IMR-90 (cell line): ENCODE measurements around the gene KIF15. TPM values are rescaled to one million over a fixed set of nuclear protein-coding genes. Genes with fewer than 3 reads are reported as not detected.

Experiments used
- ATAC-seq: fragments of 200-7000 bp; cut with Tn5 transposase; 2 replicates; pipeline ENCODE4 v1.9.1; 2020; ENCODE audit warnings: low read depth, mild to moderate bottlenecking, moderate library complexity
- BruUV-seq: library from RNA; stranded (reverse); fragments of 400-500 nt; replicated peaks from 2 replicates; lab custom pipeline; 2021; lab: Mats Ljungman, UMichigan
- CTCF ChIA-PET: fragments of 300-600 bp; formaldehyde crosslinking; extraction: SDS; loops from one replicate; lab custom pipeline; 2021; ENCODE audit warnings: antibody characterized with exemption; lab: Yijun Ruan, JAX
- POLR2A ChIA-PET: fragments of 300-600 bp; sonication (Branson Sonifier 250); formaldehyde crosslinking; loops from one replicate; lab custom pipeline; 2022; ENCODE audit warnings: antibody characterized with exemption; ENCODE audit not compliant: unreplicated experiment; lab: Charles Lee
- DNase-seq: peaks from one replicate; pipeline ENCODE4 v3.0.0; 2013
- H2AFZ ChIP-seq: replicated peaks from 2 replicates; pipeline ENCODE3; 2013; ENCODE audit warnings: low read length, mild to moderate bottlenecking; ENCODE audit not compliant: poor library complexity
- H2AK5ac ChIP-seq: 2 replicates; pipeline ENCODE4 v1.6.1; 2013; ENCODE audit warnings: low read depth, low read length, inconsistent platforms
- H2AK9ac ChIP-seq: replicated peaks from 2 replicates; pipeline ENCODE3; 2013; ENCODE audit warnings: mild to moderate bottlenecking, low read depth, low read length, moderate library complexity; ENCODE audit not compliant: poor library complexity
- H2BK120ac ChIP-seq: 2 replicates; pipeline ENCODE4 v1.6.1; 2013; ENCODE audit warnings: low read depth, low read length, inconsistent platforms
- H2BK15ac ChIP-seq: 3 replicates; pipeline ENCODE4 v1.6.1; 2013; ENCODE audit warnings: low read depth, low read length, inconsistent platforms
- H2BK20ac ChIP-seq: 2 replicates; pipeline ENCODE4 v1.6.1; 2013; ENCODE audit warnings: low read depth, mild to moderate bottlenecking, inconsistent platforms, low read length, moderate library complexity
- H2BK5ac ChIP-seq: 2 replicates; pipeline ENCODE4 v1.6.1; 2013; ENCODE audit warnings: mild to moderate bottlenecking, low read depth, low read length, inconsistent platforms; ENCODE audit not compliant: poor library complexity, severe bottlenecking
- H3K14ac ChIP-seq: replicated peaks from 2 replicates; pipeline ENCODE4 v1.6.1; 2013; ENCODE audit warnings: low read depth, low read length, inconsistent platforms
- H3K18ac ChIP-seq: 2 replicates; pipeline ENCODE4 v1.6.1; 2013; ENCODE audit warnings: low read depth, low read length, control low read depth
- H3K23ac ChIP-seq: 2 replicates; pipeline ENCODE4 v1.6.1; 2013; ENCODE audit warnings: low read depth, low read length, inconsistent platforms
- H3K27ac ChIP-seq: 2 replicates; pipeline ENCODE4 v1.5.1; 2013; ENCODE audit warnings: mild to moderate bottlenecking, control low read depth, low read length; ENCODE audit not compliant: insufficient read depth
- H3K27me3 ChIP-seq: 2 replicates; pipeline ENCODE4 v1.6.1; 2013; ENCODE audit warnings: low read length; ENCODE audit not compliant: control insufficient read depth, insufficient read depth
- H3K36me3 ChIP-seq: 2 replicates; pipeline ENCODE4 v1.6.1; 2013; ENCODE audit warnings: low read length, mixed read lengths; ENCODE audit not compliant: control insufficient read depth, insufficient read depth
- H3K4ac ChIP-seq: 2 replicates; pipeline ENCODE4 v1.6.1; 2013; ENCODE audit warnings: low read depth, low read length, inconsistent platforms
- H3K4me1 ChIP-seq: 2 replicates; pipeline ENCODE4 v1.6.1; 2013; ENCODE audit warnings: low read length, mixed read lengths; ENCODE audit not compliant: control insufficient read depth, insufficient read depth
- H3K4me2 ChIP-seq: 2 replicates; pipeline ENCODE4 v1.6.1; 2013; ENCODE audit warnings: low read depth, mild to moderate bottlenecking, control low read depth, low read length, moderate library complexity
- H3K4me3 ChIP-seq: 2 replicates; pipeline ENCODE4 v1.5.1; 2013; ENCODE audit warnings: low read depth, mild to moderate bottlenecking, control low read depth, low read length, moderate library complexity; ENCODE audit not compliant: insufficient read depth
- H3K56ac ChIP-seq: 2 replicates; pipeline ENCODE4 v1.6.1; 2013; ENCODE audit warnings: low read length, inconsistent platforms; ENCODE audit not compliant: insufficient read depth; ENCODE audit errors: extremely low read depth
- H3K79me1 ChIP-seq, 2 experiments: 2 replicates each; pipeline ENCODE4 v1.6.1; 2013; ENCODE audit warnings: low read length in 2 of 2, inconsistent platforms in 1 of 2, low read depth in 1 of 2
- H3K9ac ChIP-seq: 2 replicates; pipeline ENCODE4 v1.6.1; 2013; ENCODE audit warnings: low read depth, low read length, control low read depth
- H3K9me1 ChIP-seq: 2 replicates; pipeline ENCODE4 v1.6.1; 2013; ENCODE audit warnings: low read length, inconsistent platforms; ENCODE audit not compliant: insufficient read depth
- H3K9me3 ChIP-seq: 2 replicates; pipeline ENCODE4 v1.6.1; 2013; ENCODE audit warnings: low read length; ENCODE audit not compliant: control insufficient read depth, insufficient read depth
- H4K20me1 ChIP-seq: 2 replicates; pipeline ENCODE4 v1.6.1; 2013; ENCODE audit warnings: low read length, inconsistent platforms; ENCODE audit not compliant: insufficient read depth
- H4K5ac ChIP-seq: 2 replicates; pipeline ENCODE4 v1.6.1; 2013; ENCODE audit warnings: mild to moderate bottlenecking, low read depth, low read length, control low read depth
- H4K8ac ChIP-seq, 2 experiments: 2 replicates each; pipeline ENCODE4 v1.6.1; 2013; ENCODE audit warnings: low read depth in 2 of 2, low read length in 2 of 2, control low read depth in 1 of 2, inconsistent platforms in 1 of 2
- H4K91ac ChIP-seq: 2 replicates; pipeline ENCODE4 v1.6.1; 2013; ENCODE audit warnings: low read depth, low read length, inconsistent platforms; ENCODE audit not compliant: insufficient read depth
- BHLHE40 ChIP-seq: fragments of 150-350 bp; IDR thresholded peaks from 2 replicates; pipeline ENCODE4 v1.6.1; 2016; ENCODE audit warnings: mild to moderate bottlenecking, low read depth, low read length
- CEBPB ChIP-seq: IDR thresholded peaks from 2 replicates; pipeline ENCODE4 v1.6.1; 2012; ENCODE audit warnings: low read depth, low read length, improper control_type of control experiment
- CHD1 ChIP-seq: IDR thresholded peaks from 2 replicates; pipeline ENCODE4 v1.6.1; 2012; ENCODE audit warnings: low read depth, low read length, improper control_type of control experiment
- FOS ChIP-seq: fragments of 150-350 bp; IDR thresholded peaks from 2 replicates; pipeline ENCODE4 v1.6.1; 2016; ENCODE audit warnings: low read depth, low read length
- MAFK ChIP-seq: IDR thresholded peaks from 2 replicates; pipeline ENCODE4 v1.6.1; 2012; ENCODE audit warnings: low read depth, low read length, improper control_type of control experiment
- MAZ ChIP-seq: IDR thresholded peaks from 2 replicates; pipeline ENCODE4 v1.6.1; 2012; ENCODE audit warnings: low read depth, mild to moderate bottlenecking, low read length, improper control_type of control experiment, moderate library complexity, borderline replicate concordance
- MXI1 ChIP-seq: IDR thresholded peaks from 2 replicates; pipeline ENCODE4 v1.6.1; 2012; ENCODE audit warnings: low read depth, mild to moderate bottlenecking, low read length, moderate library complexity, borderline replicate concordance
- NFE2L2 ChIP-seq: fragments of 150-350 bp; IDR thresholded peaks from 2 replicates; pipeline ENCODE4 v1.6.1; 2016; ENCODE audit warnings: low read depth, mild to moderate bottlenecking, low read length
- POLR2A ChIP-seq: IDR thresholded peaks from 2 replicates; pipeline ENCODE4 v1.6.1; 2012; ENCODE audit warnings: mild to moderate bottlenecking, low read depth, low read length
- RAD21 ChIP-seq: IDR thresholded peaks from 2 replicates; pipeline ENCODE4 v1.6.1; 2012; ENCODE audit warnings: low read length, improper control_type of control experiment
- RCOR1 ChIP-seq: IDR thresholded peaks from 2 replicates; pipeline ENCODE4 v1.6.1; 2012; ENCODE audit warnings: mild to moderate bottlenecking, low read length, improper control_type of control experiment; ENCODE audit not compliant: insufficient replicate concordance
- RFX5 ChIP-seq: IDR thresholded peaks from 2 replicates; pipeline ENCODE4 v1.8.0; 2012; ENCODE audit warnings: low read depth, mild to moderate bottlenecking, low read length, moderate library complexity
- SMC3 ChIP-seq: fragments of 150-350 bp; IDR thresholded peaks from 2 replicates; pipeline ENCODE4 v1.6.1; 2016; ENCODE audit warnings: low read depth, mild to moderate bottlenecking, antibody characterized with exemption, low read length, moderate library complexity
- WGBS, 2 experiments: methylation state at CpG; one replicate each; pipeline versions ENCODE4 v1.1.5 to v1.1.7; 2013; ENCODE audit warnings: missing lambda C conversion rate in 2 of 2; ENCODE audit not compliant: insufficient read length in 1 of 2; ENCODE audit errors: extremely low coverage in 2 of 2; 5-methylcytosine and 5-hydroxymethylcytosine counted together
- dilution Hi-C: fragments of 300-500 bp; cut with HindIII; formaldehyde crosslinking; loops from one replicate; pipeline ENCODE4 v1.14.3; 2018; ENCODE audit warnings: low sequenced_read_pairs; ENCODE audit not compliant: unreplicated experiment
- in situ Hi-C: fragments of 300-500 bp; cut with MboI; formaldehyde crosslinking; loops from 3 replicates; pipeline ENCODE4 v1.14.3; 2019; ENCODE audit warnings: low sequenced_read_pairs, inconsistent platforms, mixed read lengths
- intact Hi-C: fragments of 100-400 bp; cut with micrococcal nuclease; formaldehyde crosslinking; loops from 2 replicates; pipeline ENCODE4 v1.10.0; 2022
- polyA plus RNA-seq, 3 experiments: library from polyadenylated mRNA; depleted of rRNA; stranded (reverse); fragments of >200 nt; gene quantifications; 2 replicates each; pipeline ENCODE4 v1.2.3, GENCODE V29; 2012; ENCODE audit warnings: low replicate concordance in 1 of 3
- total RNA-seq: library from RNA; depleted of rRNA; stranded (reverse); fragments of >200 nt; gene quantifications from 2 replicates; pipeline ENCODE4 v1.2.3, GENCODE V29; 2012
- TF ChIP-seq, protein P1 (sequence below): fragments of 150-350 bp; IDR thresholded peaks from 2 replicates; pipeline ENCODE4 v1.6.1; 2017; ENCODE audit warnings: mild to moderate bottlenecking, antibody characterized with exemption, low read length, low read depth
- TF ChIP-seq, protein P2 (sequence below): fragments of 150-350 bp; IDR thresholded peaks from 2 replicates; pipeline ENCODE4 v1.6.1; 2016; ENCODE audit warnings: low read depth, mild to moderate bottlenecking, low read length, moderate library complexity, borderline replicate concordance
- TF ChIP-seq, protein P3 (sequence below): conservative IDR thresholded peaks from 2 replicates; pipeline ENCODE4 v1.5.1; 2012; ENCODE audit warnings: mild to moderate bottlenecking, low read depth, low read length, improper control_type of control experiment

The KIF15 gene
- total and polyA plus RNA-seq, 2 of the 4 experiments (the other 2 are of a cell fraction) = 3.7 to 8.4 TPM

DNA sequence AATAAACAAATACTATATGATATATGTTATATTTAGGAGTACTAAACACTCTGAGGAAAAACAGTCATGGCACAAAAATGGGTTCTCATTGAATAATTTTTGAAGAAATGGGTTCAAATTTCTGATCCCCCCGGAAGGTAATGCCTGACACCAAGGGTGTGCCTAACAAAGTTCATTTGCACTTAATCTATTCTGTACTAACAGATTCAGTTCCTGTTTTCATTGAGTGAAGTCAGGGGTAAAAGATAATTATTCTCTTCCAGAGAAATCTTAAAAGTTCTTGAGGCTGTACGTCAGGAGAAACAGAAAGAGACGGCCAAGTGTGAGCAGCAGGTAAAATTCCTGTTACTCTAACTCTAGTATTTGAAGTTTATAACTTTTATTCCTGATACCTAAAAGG is 65.6 kb downstream of the KIF15 start:
- no peak overlapping the region for H4K5ac ChIP-seq
- no peak overlapping the region for H2BK20ac ChIP-seq
- dilution Hi-C loops = no loop called here
- no peaks in the 10 kb centered on the region for H3K27me3 ChIP-seq
- H2AK9ac ChIP-seq = no peak overlapping the region
- no peak overlapping the region for H3K4me3 ChIP-seq
- no peak for DNase-seq
- intact Hi-C loops = no loop called here
- H3K56ac ChIP-seq = no peak overlapping the region
- no peak overlapping the region for H3K18ac ChIP-seq
- H3K9ac ChIP-seq = no peak overlapping the region
- BruUV-seq = no TSS peak
- no peak overlapping the region for H3K23ac ChIP-seq
- ChIA-PET CTCF (interaction anchor here (0.7 kb wide), 1 partner anchor 12 kb away, joined by 3 read pairs; no protein-coding TSS in a partner anchor), POLR2A (no interaction called here)
- H2AFZ ChIP-seq = no peak overlapping the region
- in situ Hi-C loops = no loop called here
- H3K9me3 ChIP-seq = no peaks in the 10 kb centered on the region
- H3K4me2 ChIP-seq = no peak overlapping the region
- no peak for ATAC-seq
- no peak overlapping the region for H4K8ac ChIP-seq
- H3K79me1 ChIP-seq = peaks cover 6 to 7% of the 10 kb centered on the region in 2 experiments; a peak in 2 of 4 replicates
- peaks cover 2% of the 10 kb centered on the region for H3K4me1 ChIP-seq
- H2BK15ac ChIP-seq = no peak overlapping the region
- peaks cover 5% of the 10 kb centered on the region for H3K36me3 ChIP-seq
- H2BK120ac ChIP-seq = no peak overlapping the region
- no peak overlapping the region for H3K27ac ChIP-seq
- no peak overlapping the region for H3K4ac ChIP-seq
- 0 out of 2 replicates have a peak, but pooled peaks cover 2% of the 10 kb centered on the region for H3K9me1 ChIP-seq
- WGBS, 2 experiments = no CpG with 5 or more reads among the region's 3 CpGs
- H4K20me1 ChIP-seq = no peaks in the 10 kb centered on the region
- no peak overlapping the region for H2BK5ac ChIP-seq
- H3K14ac ChIP-seq = no peak overlapping the region
- H4K91ac ChIP-seq = no peak overlapping the region
- H2AK5ac ChIP-seq = no peak overlapping the region
- TF ChIP-seq BHLHE40 (no peak), CHD1 (no peak), FOS (no peak), SMC3 (no peak), MXI1 (no peak), POLR2A (no peak), NFE2L2 (no peak), MAFK (no peak), RFX5 (no peak), RCOR1 (no peak), RAD21 (no peak), CEBPB (no peak), MAZ (no peak)
- TF ChIP-seq, protein P1, sequence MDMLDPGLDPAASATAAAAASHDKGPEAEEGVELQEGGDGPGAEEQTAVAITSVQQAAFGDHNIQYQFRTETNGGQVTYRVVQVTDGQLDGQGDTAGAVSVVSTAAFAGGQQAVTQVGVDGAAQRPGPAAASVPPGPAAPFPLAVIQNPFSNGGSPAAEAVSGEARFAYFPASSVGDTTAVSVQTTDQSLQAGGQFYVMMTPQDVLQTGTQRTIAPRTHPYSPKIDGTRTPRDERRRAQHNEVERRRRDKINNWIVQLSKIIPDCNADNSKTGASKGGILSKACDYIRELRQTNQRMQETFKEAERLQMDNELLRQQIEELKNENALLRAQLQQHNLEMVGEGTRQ = no peak
- TF ChIP-seq, protein P2, sequence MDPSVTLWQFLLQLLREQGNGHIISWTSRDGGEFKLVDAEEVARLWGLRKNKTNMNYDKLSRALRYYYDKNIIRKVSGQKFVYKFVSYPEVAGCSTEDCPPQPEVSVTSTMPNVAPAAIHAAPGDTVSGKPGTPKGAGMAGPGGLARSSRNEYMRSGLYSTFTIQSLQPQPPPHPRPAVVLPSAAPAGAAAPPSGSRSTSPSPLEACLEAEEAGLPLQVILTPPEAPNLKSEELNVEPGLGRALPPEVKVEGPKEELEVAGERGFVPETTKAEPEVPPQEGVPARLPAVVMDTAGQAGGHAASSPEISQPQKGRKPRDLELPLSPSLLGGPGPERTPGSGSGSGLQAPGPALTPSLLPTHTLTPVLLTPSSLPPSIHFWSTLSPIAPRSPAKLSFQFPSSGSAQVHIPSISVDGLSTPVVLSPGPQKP = no peak
- TF ChIP-seq, protein P3, sequence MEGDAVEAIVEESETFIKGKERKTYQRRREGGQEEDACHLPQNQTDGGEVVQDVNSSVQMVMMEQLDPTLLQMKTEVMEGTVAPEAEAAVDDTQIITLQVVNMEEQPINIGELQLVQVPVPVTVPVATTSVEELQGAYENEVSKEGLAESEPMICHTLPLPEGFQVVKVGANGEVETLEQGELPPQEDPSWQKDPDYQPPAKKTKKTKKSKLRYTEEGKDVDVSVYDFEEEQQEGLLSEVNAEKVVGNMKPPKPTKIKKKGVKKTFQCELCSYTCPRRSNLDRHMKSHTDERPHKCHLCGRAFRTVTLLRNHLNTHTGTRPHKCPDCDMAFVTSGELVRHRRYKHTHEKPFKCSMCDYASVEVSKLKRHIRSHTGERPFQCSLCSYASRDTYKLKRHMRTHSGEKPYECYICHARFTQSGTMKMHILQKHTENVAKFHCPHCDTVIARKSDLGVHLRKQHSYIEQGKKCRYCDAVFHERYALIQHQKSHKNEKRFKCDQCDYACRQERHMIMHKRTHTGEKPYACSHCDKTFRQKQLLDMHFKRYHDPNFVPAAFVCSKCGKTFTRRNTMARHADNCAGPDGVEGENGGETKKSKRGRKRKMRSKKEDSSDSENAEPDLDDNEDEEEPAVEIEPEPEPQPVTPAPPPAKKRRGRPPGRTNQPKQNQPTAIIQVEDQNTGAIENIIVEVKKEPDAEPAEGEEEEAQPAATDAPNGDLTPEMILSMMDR = no peak
